Measurements from ENCODE around the gene C4orf50. TPM values are rescaled to one million over a fixed set of nuclear protein-coding genes. Genes with fewer than 3 reads are reported as not detected.

The C4orf50 gene
- total RNA-seq, 1 donor from 2014 or later, result under 0.01 TPM

- DNase-seq, result no peak
These were observed 165.6 kb downstream of the C4orf50 start for GRCh38 chr4:5852523-5853202.

- no peak for DNase-seq
These were observed 166.5 kb downstream of the C4orf50 start for GRCh38 chr4:5851637-5852301.

Other genes with a start within 250 kb of the C4orf50 start
- gene CRMP1, start 125.3 kb downstream of the C4orf50 start, total RNA-seq, result 0.34 and 0.37 TPM in 2 replicates
- gene JAKMIP1, start 182.1 kb upstream of the C4orf50 start, total RNA-seq, result not detected in 2 replicates

Measured in dermis blood vessel endothelial cell (primary cell).